GM12873 (cell line): ENCODE data around the gene NOLC1.

Experiments used
- CTCF ChIP-seq: IDR thresholded peaks from 2 replicates; pipeline ENCODE4 v1.5.1; 2012; ENCODE audit warnings: low read depth, mild to moderate bottlenecking, moderate library complexity, low read length, control low read depth; ENCODE audit not compliant: insufficient read depth; ENCODE audit errors: missing control alignments

Gene NOLC1

GRCh38 chr10:102185811-102186527 lies 33.8 kb downstream of the NOLC1 start:
- TF ChIP-seq CTCF = no peak

- TF ChIP-seq CTCF = no peak
Measured at GRCh38 chr10:102188298-102188940, 36.2 kb downstream of the NOLC1 start.

- no peak for TF ChIP-seq CTCF
Measured at GRCh38 chr10:102191956-102192355, 39.8 kb downstream of the NOLC1 start.

- no peak for TF ChIP-seq CTCF
Measured at GRCh38 chr10:102195296-102195870, 43.2 kb downstream of the NOLC1 start.

- TF ChIP-seq CTCF = no peak
Measured at GRCh38 chr10:102196893-102197292, 44.7 kb downstream of the NOLC1 start.

GRCh38 chr10:102198027-102198426 lies 45.8 kb downstream of the NOLC1 start:
- no peak for TF ChIP-seq CTCF
